Activated T-helper 1 cell treated with anti-CD3 and anti-CD28 coated beads, Interleukin-12 subunit alpha, Interleukin-12 subunit beta, Interleukin-2, Interleukin-4 antibody, amounts not matched to agents 30 ng/mL and 10 ng/mL and 1 ng/mL, durations not matched to agents 14 hours and 24 hours and 36 hours (primary cell): ENCODE results near the gene VASN. TPM values are rescaled to one million over a fixed set of nuclear protein-coding genes. Genes with fewer than 3 reads are reported as not detected.

Source experiments
- DNase-seq: peaks from one replicate; pipeline ENCODE4 v3.0.0; 2021; ENCODE audit warnings: low spot score
- H3K27ac Mint-ChIP-seq: one replicate; pipeline ENCODE4 v1.8.0; 2021; ENCODE audit warnings: mild to moderate bottlenecking, mixed read lengths
- H3K27me3 Mint-ChIP-seq: one replicate; pipeline ENCODE4 v1.8.0; 2022; ENCODE audit warnings: mild to moderate bottlenecking, moderate library complexity, mixed read lengths; ENCODE audit not compliant: insufficient read depth
- H3K36me3 Mint-ChIP-seq: one replicate; pipeline ENCODE4 v1.8.0; 2021; ENCODE audit warnings: low read depth, mixed read lengths
- H3K4me1 Mint-ChIP-seq: one replicate; pipeline ENCODE4 v1.8.0; 2021; ENCODE audit warnings: low read depth, mixed read lengths
- H3K4me3 Mint-ChIP-seq: one replicate; pipeline ENCODE4 v1.8.0; 2021; ENCODE audit warnings: mild to moderate bottlenecking, moderate library complexity, mixed read lengths
- H3K9me3 Mint-ChIP-seq: one replicate; pipeline ENCODE4 v1.8.0; 2021; ENCODE audit warnings: mixed read lengths
- intact Hi-C: fragments of 100-400 bp; cut with micrococcal nuclease; formaldehyde crosslinking; loops from one replicate; pipeline ENCODE4 v1.15.1; 2024
- total RNA-seq: library from RNA; stranded (reverse); gene quantifications from 2 replicates; pipeline ENCODE4 v1.2.3, GENCODE V29; 2022

The VASN gene
- total RNA-seq, 1 donor from 2014 or later = 0.18 TPM

DNA sequence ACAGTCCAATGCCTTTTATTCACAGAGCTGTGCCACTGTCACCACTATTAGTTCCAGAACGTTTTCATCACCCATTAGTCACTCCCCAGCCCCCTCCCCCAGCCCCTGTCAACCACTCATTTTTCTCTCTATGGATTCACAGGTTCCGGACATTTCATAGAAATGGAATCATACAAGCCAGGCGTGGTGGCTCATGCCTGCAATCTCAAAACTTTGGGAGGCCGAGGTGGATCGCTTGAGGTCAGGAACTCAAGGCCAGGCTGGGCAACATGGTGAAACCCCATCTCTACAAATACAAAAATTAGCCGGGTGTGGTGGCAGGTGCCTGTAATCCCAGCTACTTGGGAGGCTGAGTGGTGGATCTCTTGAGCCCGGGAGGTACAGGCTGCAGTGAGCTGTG, 19.8 kb upstream of the VASN start:
- peak overlapping the region; percentile 93 for H3K27ac Mint-ChIP-seq
- H3K9me3 Mint-ChIP-seq = no peaks in the 10 kb centered on the region
- intact Hi-C loops = loop anchor here (1.0 to 5.0 kb wide), 9 partner anchors 19 to 495 kb away; partner anchors contain the start of genes DNAJA3, GLYR1, HMOX2 and MGRN1
- no peak for DNase-seq
- H3K27me3 Mint-ChIP-seq = no peaks in the 10 kb centered on the region
- H3K4me3 Mint-ChIP-seq = peak overlapping the region; percentile 97
- peaks cover 13% of the 10 kb centered on the region for H3K4me1 Mint-ChIP-seq
- peaks cover 2% of the 10 kb centered on the region for H3K36me3 Mint-ChIP-seq

- H3K27ac Mint-ChIP-seq = no peak overlapping the region
- H3K4me3 Mint-ChIP-seq = no peak overlapping the region
- H3K27me3 Mint-ChIP-seq = no peaks in the 10 kb centered on the region
- intact Hi-C loops = loop anchor here (5.0 kb wide), 1 partner anchor 494 kb away; the partner anchor contains the start of genes GLYR1 and UBN1
- no peaks in the 10 kb centered on the region for H3K9me3 Mint-ChIP-seq
- H3K36me3 Mint-ChIP-seq = peaks cover 4% of the 10 kb centered on the region
- peaks cover 13% of the 10 kb centered on the region for H3K4me1 Mint-ChIP-seq
- no peak for DNase-seq
Measured at GRCh38 chr16:4352843-4353242, 18.8 kb upstream of the VASN start.

DNA sequence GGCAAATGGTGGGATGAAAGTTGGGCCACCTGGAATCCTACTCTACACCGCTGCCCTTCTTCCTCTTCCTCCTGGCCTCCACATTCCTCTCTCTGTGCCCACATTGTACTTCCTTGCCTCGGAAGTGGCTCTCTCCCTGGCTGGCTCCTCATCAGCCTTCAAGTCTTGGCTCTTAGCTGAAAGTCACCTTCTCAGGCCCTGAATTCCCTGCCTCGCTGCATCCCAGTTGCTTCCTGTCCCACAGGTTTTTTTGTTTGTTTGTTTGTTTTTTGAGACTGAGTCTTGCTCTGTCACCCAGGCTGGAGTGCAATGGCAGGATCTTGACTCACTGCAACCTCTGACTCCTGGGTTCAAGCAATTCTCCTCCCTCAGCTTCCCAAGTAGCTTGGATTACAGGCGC, 18.0 kb upstream of the VASN start:
- no peak for DNase-seq
- no peak overlapping the region for H3K4me3 Mint-ChIP-seq
- H3K27me3 Mint-ChIP-seq = no peaks in the 10 kb centered on the region
- intact Hi-C loops = loop anchor here (5.0 kb wide), 1 partner anchor 494 kb away; the partner anchor contains the start of genes GLYR1 and UBN1
- no peaks in the 10 kb centered on the region for H3K9me3 Mint-ChIP-seq
- H3K4me1 Mint-ChIP-seq = peaks cover 7% of the 10 kb centered on the region
- no peak overlapping the region for H3K27ac Mint-ChIP-seq
- peaks cover 2% of the 10 kb centered on the region for H3K36me3 Mint-ChIP-seq

DNA sequence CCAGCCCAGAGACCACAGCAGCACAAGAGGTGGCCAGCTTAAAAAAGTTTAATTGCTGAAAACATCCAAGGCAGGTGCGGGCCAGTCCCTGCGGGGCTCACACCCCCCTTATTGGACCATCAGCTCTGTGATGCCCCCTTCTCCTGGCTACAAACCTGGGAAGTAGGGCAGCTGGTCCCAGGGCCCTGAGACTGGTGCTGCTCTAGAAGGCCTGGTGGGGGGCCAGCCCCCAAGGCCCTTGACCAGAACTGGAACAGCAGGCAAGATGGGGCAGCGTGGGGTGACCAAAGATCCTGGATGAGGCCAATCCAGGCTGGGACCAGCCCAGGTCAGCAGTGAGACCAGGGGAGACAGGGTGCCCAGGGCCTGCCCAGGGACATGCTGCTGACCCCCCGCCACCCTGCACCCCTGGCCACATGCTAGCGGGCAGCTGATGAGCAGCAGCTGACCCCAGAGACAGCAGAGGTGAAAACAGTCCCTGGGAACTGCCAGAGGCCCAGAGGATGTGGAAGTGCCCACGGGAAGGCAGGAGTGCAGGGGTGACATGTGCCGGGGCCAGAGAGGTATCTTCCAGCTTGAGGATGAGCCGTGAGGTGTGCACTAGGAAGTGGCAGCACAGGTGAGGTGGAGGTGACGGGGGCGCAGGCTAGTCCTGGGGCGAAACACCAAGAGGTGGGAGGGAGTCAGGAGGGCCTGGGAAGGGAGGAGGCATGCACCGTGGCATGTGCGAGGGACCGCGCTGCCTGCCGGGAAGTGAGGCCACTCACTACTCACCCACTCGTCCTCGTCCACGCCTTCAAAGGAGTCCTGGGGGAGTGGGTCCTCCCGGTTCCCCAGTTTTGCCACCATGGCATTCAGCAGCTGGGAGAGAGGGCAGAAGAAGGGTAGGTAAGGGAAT, 16.9 kb upstream of the VASN start:
- H3K36me3 Mint-ChIP-seq = peaks cover 6% of the 10 kb centered on the region

GRCh38 chr16:4356820-4357219, 14.8 kb upstream of the VASN start:
- H3K9me3 Mint-ChIP-seq = no peaks in the 10 kb centered on the region
- intact Hi-C loops = no loop called here
- H3K36me3 Mint-ChIP-seq = peaks cover 6% of the 10 kb centered on the region

More for the DNA sequence above, 16.9 kb upstream of the VASN start:
- Mint-ChIP-seq H3K4me1 (peaks cover 7% of the 10 kb centered on the region), H3K27me3 (no peaks in the 10 kb centered on the region), H3K4me3 (no peak overlapping the region), H3K9me3 (no peaks in the 10 kb centered on the region), H3K27ac (no peak overlapping the region)
- intact Hi-C loops = loop anchor here (5.0 kb wide), 1 partner anchor 493 kb away; the partner anchor contains the start of genes GLYR1 and UBN1
- no peak for DNase-seq

DNA sequence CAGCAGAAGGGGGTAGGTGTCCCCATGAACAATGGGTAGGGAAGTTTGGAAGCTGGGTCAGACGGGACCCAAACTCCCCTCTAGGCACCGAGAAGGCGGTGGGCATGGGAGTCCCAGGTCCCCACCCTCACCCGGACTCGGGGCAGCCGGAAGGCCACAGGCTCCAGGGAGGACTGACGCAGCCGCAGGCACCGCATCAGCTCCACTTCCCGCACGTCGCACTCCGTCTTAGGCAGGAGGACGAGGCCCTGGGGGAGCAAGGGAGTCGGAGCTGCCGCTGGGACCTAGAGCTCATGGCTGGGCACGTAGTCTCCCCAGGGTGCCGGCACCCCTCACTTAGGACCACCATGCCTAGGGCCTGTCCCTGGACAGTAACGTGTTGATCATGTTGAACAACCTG, 13.4 kb upstream of the VASN start:
- H3K36me3 Mint-ChIP-seq = peaks cover 9% of the 10 kb centered on the region
- intact Hi-C loops = no loop called here
- H3K27ac Mint-ChIP-seq = no peak overlapping the region
- DNase-seq = no peak
- H3K4me1 Mint-ChIP-seq = no peaks in the 10 kb centered on the region
- no peaks in the 10 kb centered on the region for H3K9me3 Mint-ChIP-seq
- no peak overlapping the region for H3K4me3 Mint-ChIP-seq
- H3K27me3 Mint-ChIP-seq = no peaks in the 10 kb centered on the region

More at GRCh38 chr16:4356820-4357219, 14.8 kb upstream of the VASN start:
- no peaks in the 10 kb centered on the region for H3K27me3 Mint-ChIP-seq
- no peak overlapping the region for H3K4me3 Mint-ChIP-seq
- H3K27ac Mint-ChIP-seq = no peak overlapping the region
- no peak for DNase-seq
- peaks cover under 1% of the 10 kb centered on the region for H3K4me1 Mint-ChIP-seq

GRCh38 chr16:4358831-4359561, 12.7 kb upstream of the VASN start:
- peak overlapping the region; percentile 34 for H3K27ac Mint-ChIP-seq
- H3K4me3 Mint-ChIP-seq = no peak overlapping the region
- H3K4me1 Mint-ChIP-seq = no peaks in the 10 kb centered on the region
- DNase-seq = peak; percentile 49
- H3K27me3 Mint-ChIP-seq = no peaks in the 10 kb centered on the region
- intact Hi-C loops = loop anchor here (1.0 kb wide), 1 partner anchor 43 kb away; no protein-coding TSS in a partner anchor
- no peaks in the 10 kb centered on the region for H3K9me3 Mint-ChIP-seq
- H3K36me3 Mint-ChIP-seq = peaks cover 11% of the 10 kb centered on the region

DNA sequence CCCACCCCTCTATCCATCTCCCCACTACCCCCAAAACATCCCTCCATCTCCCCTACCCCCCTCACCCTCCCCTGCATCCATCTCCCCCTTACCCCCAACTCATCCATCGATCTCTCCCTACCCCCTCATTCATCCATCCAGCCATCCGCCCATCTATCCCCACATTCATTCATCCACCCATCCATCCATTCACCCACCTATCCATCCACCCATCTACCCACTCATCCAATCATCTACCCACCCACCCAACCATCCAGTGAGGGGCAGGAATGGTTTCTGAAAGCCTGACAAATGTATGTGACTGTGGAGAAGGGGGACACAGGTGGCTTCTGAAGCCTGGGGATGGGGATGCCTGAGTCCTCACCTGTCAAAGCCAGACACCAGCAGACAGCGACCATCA, 11.7 kb upstream of the VASN start:
- intact Hi-C loops = loop anchor here (1.0 kb wide), 1 partner anchor 42 kb away; no protein-coding TSS in a partner anchor
- Mint-ChIP-seq H3K27me3 (no peaks in the 10 kb centered on the region), H3K9me3 (no peaks in the 10 kb centered on the region), H3K36me3 (peaks cover 11% of the 10 kb centered on the region), H3K27ac (no peak overlapping the region), H3K4me1 (no peaks in the 10 kb centered on the region), H3K4me3 (no peak overlapping the region)
- no peak for DNase-seq

- H3K27me3 Mint-ChIP-seq = no peaks in the 10 kb centered on the region
- no peak overlapping the region for H3K4me3 Mint-ChIP-seq
- intact Hi-C loops = no loop called here
- DNase-seq = no peak
- peaks cover 11% of the 10 kb centered on the region for H3K36me3 Mint-ChIP-seq
- H3K9me3 Mint-ChIP-seq = no peaks in the 10 kb centered on the region
- no peak overlapping the region for H3K27ac Mint-ChIP-seq
- H3K4me1 Mint-ChIP-seq = no peaks in the 10 kb centered on the region
Measured at GRCh38 chr16:4360538-4361021, 11.1 kb upstream of the VASN start.

DNA sequence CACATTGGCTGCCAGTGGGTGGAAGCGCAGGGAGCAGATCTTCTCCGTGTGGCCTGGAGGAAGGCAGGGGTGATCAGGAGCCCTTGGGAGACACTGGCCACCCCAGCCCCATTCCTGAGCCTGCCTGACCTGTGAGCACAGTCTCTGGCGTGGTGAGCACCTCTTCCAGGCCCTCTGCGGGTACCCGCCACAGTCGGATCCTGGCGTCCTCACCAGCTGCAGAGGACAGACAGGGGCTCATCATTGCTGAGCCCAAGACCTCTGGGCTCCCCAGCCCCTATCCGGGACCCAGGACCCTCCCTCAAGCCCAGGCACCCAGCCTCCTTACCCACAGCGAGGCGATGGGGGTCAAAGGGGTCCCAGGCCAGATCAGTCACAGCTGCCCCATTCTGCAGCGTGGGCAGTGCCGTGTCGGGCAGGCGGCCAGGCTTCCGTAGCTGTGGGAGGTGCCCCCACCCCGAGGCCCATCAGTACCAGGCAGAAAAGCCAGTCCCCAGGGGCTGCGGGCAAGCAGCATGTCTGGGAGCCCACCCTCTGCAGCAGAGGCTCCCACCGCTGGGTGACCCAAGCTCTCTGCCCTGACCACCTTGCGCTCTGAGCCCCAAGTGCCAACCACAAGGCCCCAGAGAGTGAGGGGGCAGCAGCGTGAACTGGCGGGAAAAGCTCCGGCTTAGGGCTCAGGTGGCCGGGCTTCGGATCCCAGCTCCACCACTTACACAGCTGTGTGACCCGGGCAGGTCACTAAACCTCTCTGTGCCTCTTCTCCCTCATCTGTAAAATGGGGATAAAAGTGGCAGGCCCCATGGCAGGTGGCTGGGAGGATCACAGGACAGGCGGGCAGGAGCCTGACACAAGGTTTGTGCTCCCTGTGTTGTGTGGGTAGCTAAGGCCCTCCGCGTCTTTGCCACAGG, 10.4 kb upstream of the VASN start:
- Mint-ChIP-seq H3K4me3 (no peak overlapping the region), H3K27ac (no peak overlapping the region), H3K27me3 (no peaks in the 10 kb centered on the region), H3K36me3 (peaks cover 11% of the 10 kb centered on the region), H3K4me1 (no peaks in the 10 kb centered on the region), H3K9me3 (no peaks in the 10 kb centered on the region)
- intact Hi-C loops = no loop called here
- DNase-seq = no peak

DNA sequence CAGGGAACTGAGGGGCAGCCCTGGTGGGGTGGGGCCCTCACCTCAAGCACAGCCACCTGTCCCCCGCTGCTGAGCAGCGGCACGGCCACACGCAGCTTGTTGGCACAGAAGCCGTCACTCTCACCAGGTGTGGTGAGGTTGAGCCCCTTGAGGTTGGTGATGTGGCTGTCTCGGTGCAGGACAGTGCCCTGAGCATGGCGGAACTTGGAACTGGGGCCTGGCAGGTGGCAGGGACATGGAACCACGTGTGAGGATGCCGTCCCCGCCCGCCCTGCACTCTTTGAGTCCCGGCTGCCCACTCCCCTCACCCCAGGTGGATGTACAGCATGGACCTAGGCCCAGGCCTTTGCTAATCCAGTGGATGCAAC, 9.7 kb upstream of the VASN start:
- DNase-seq = no peak
- H3K9me3 Mint-ChIP-seq = no peaks in the 10 kb centered on the region
- H3K4me3 Mint-ChIP-seq = no peak overlapping the region
- no peaks in the 10 kb centered on the region for H3K27me3 Mint-ChIP-seq
- no peaks in the 10 kb centered on the region for H3K4me1 Mint-ChIP-seq
- H3K36me3 Mint-ChIP-seq = peaks cover 11% of the 10 kb centered on the region
- H3K27ac Mint-ChIP-seq = no peak overlapping the region
- intact Hi-C loops = no loop called here

- H3K4me3 Mint-ChIP-seq = no peak overlapping the region
- H3K4me1 Mint-ChIP-seq = no peaks in the 10 kb centered on the region
- no peak for DNase-seq
- H3K27me3 Mint-ChIP-seq = no peaks in the 10 kb centered on the region
- intact Hi-C loops = no loop called here
- no peaks in the 10 kb centered on the region for H3K9me3 Mint-ChIP-seq
- H3K27ac Mint-ChIP-seq = peak overlapping the region; percentile 34
- peaks cover 13% of the 10 kb centered on the region for H3K36me3 Mint-ChIP-seq
Measured at GRCh38 chr16:4362476-4363135, 9.0 kb upstream of the VASN start.
